HG03139 (cell line): ENCODE data around the gene ZC3HAV1L.
"Not testable (repeated sequence)": the region's sequence is repeated elsewhere in the genome, so short reads cannot be mapped to it uniquely, and the experiment has no call there.

Experiments
- ATAC-seq: cut with Tn5 transposase; IDR thresholded peaks from one replicate; pipeline ENCODE4 v1.9.1; 2021; ENCODE audit not compliant: unreplicated experiment

The ZC3HAV1L gene

GRCh38 chr7:139023076-139023475 is 12.8 kb downstream of the ZC3HAV1L start:
- no peak for ATAC-seq

- ATAC-seq = no peak
These were observed 13.6 kb downstream of the ZC3HAV1L start for GRCh38 chr7:139022286-139022685.

- no peak for ATAC-seq
These were observed 16.9 kb downstream of the ZC3HAV1L start for GRCh38 chr7:139018910-139019309.

GRCh38 chr7:139016931-139017511 is 18.8 kb downstream of the ZC3HAV1L start:
- ATAC-seq = no peak

GRCh38 chr7:139011373-139011772 is 24.5 kb downstream of the ZC3HAV1L start:
- no peak for ATAC-seq

GRCh38 chr7:139004321-139005090 is 31.3 kb downstream of the ZC3HAV1L start:
- ATAC-seq = no peak

- ATAC-seq = no peak
These were observed 36.4 kb downstream of the ZC3HAV1L start for GRCh38 chr7:138999414-138999813.

- no peak for ATAC-seq
These were observed 43.8 kb downstream of the ZC3HAV1L start for GRCh38 chr7:138992052-138992531.

- no peak for ATAC-seq
These were observed 48.2 kb downstream of the ZC3HAV1L start for GRCh38 chr7:138987686-138988085.

- no peak for ATAC-seq
These were observed 53.6 kb downstream of the ZC3HAV1L start for GRCh38 chr7:138982204-138982623.

- ATAC-seq = peak; percentile 77
These were observed 54.3 kb downstream of the ZC3HAV1L start, which contains the start of gene KIAA1549 for GRCh38 chr7:138981332-138982203. Gene KIAA1549, minus strand, starts transcription at chr7:138981389. Its CDS starts 120 bp downstream, at chr7:138981269.

GRCh38 chr7:138980563-138981291 is 55.1 kb downstream of the ZC3HAV1L start:
- ATAC-seq = peak; percentile 31

GRCh38 chr7:138979988-138980562 is 55.8 kb downstream of the ZC3HAV1L start:
- ATAC-seq = no peak

- ATAC-seq = no peak
These were observed 56.4 kb downstream of the ZC3HAV1L start for GRCh38 chr7:138979226-138979979.

GRCh38 chr7:138978541-138979184 is 57.2 kb downstream of the ZC3HAV1L start:
- ATAC-seq = no peak

- not testable (repeated sequence) for ATAC-seq
These were observed 59.7 kb downstream of the ZC3HAV1L start for GRCh38 chr7:138976161-138976560.
